WTC11 (cell line): ENCODE measurements around the gene TATDN2. TPM values are rescaled to one million over a fixed set of nuclear protein-coding genes. Genes with fewer than 3 reads are reported as not detected.

ENCODE experiments used
- ATAC-seq: fragments of 200-7000 bp; cut with Tn5 transposase; 2 replicates; pipeline ENCODE4 v1.10.0; 2021; ENCODE audit warnings: mild to moderate bottlenecking, moderate library complexity
- CTCF ChIA-PET: fragments of 300-600 bp; sonication (Branson Sonifier 250); formaldehyde crosslinking; loops from one replicate; lab custom pipeline; 2021; ENCODE audit warnings: antibody characterized with exemption; lab: Charles Lee
- POLR2A ChIA-PET: fragments of 350-600 bp; sonication (Branson Sonifier 250); formaldehyde crosslinking; loops from one replicate; lab custom pipeline; 2021; ENCODE audit warnings: antibody characterized with exemption; lab: Charles Lee
- DNase-seq: peaks from one replicate; pipeline ENCODE4 v3.0.0; 2021; ENCODE audit warnings: low spot score
- H3K27ac Mint-ChIP-seq: 2 replicates; pipeline ENCODE4 v1.8.0; 2021; ENCODE audit warnings: mixed read lengths
- H3K27me3 Mint-ChIP-seq: 2 replicates; pipeline ENCODE4 v1.8.0; 2021; ENCODE audit warnings: low read depth, mild to moderate bottlenecking, moderate library complexity, mixed read lengths
- H3K36me3 Mint-ChIP-seq: 2 replicates; pipeline ENCODE4 v1.8.0; 2021; ENCODE audit warnings: mixed read lengths
- H3K4me1 Mint-ChIP-seq: 2 replicates; pipeline ENCODE4 v1.8.0; 2022; ENCODE audit warnings: mixed read lengths
- H3K4me3 Mint-ChIP-seq: 2 replicates; pipeline ENCODE4 v1.8.0; 2021; ENCODE audit warnings: mild to moderate bottlenecking, moderate library complexity, mixed read lengths
- H3K9me3 Mint-ChIP-seq: 2 replicates; pipeline ENCODE4 v1.8.0; 2021; ENCODE audit warnings: mixed read lengths
- ATF1 ChIP-seq: sonication (generic); formaldehyde crosslinking; IDR thresholded peaks from 2 replicates; pipeline ENCODE4 v1.8.1; 2023; ENCODE audit warnings: mild to moderate bottlenecking, moderate library complexity, missing genetic modification reagents
- CREM ChIP-seq: sonication (generic); formaldehyde crosslinking; IDR thresholded peaks from 2 replicates; pipeline ENCODE4 v1.8.1; 2022; ENCODE audit warnings: mild to moderate bottlenecking, missing genetic modification reagents, moderate library complexity
- FOXK1 ChIP-seq: sonication (generic); formaldehyde crosslinking; IDR thresholded peaks from 2 replicates; pipeline ENCODE4 v1.8.0; 2022; ENCODE audit warnings: mild to moderate bottlenecking, moderate library complexity, missing genetic modification reagents
- FOXP1 ChIP-seq: sonication (generic); formaldehyde crosslinking; IDR thresholded peaks from 2 replicates; pipeline ENCODE4 v1.8.0; 2022; ENCODE audit warnings: missing genetic modification reagents, mild to moderate bottlenecking, moderate library complexity, borderline replicate concordance
- GTF2I ChIP-seq: fragments of 250-450 bp; sonication (Bioruptor Pico); conservative IDR thresholded peaks from 2 replicates; pipeline ENCODE4 v1.4.0; 2021; ENCODE audit warnings: mild to moderate bottlenecking
- JAZF1 ChIP-seq: fragments of 250-450 bp; sonication (Bioruptor Pico); IDR thresholded peaks from 2 replicates; pipeline ENCODE4 v1.9.0; 2021; ENCODE audit warnings: moderate library complexity, mild to moderate bottlenecking, inconsistent platforms
- MYBL2 ChIP-seq: sonication (generic); formaldehyde crosslinking; IDR thresholded peaks from 2 replicates; pipeline ENCODE4 v1.8.1; 2023; ENCODE audit warnings: mild to moderate bottlenecking, moderate library complexity, missing genetic modification reagents
- OVOL2 ChIP-seq: fragments of 250-450 bp; sonication (Bioruptor Pico); IDR thresholded peaks from 2 replicates; pipeline ENCODE4 v1.9.0; 2021; ENCODE audit warnings: mild to moderate bottlenecking, borderline replicate concordance
- PRRX2 ChIP-seq: fragments of 250-450 bp; sonication (Bioruptor Pico); IDR thresholded peaks from 2 replicates; pipeline ENCODE4 v1.8.0; 2021; ENCODE audit warnings: mild to moderate bottlenecking
- SMAD4 ChIP-seq: sonication (generic); formaldehyde crosslinking; IDR thresholded peaks from 2 replicates; pipeline ENCODE4 v1.8.0; 2022; ENCODE audit warnings: mild to moderate bottlenecking, missing genetic modification reagents
- TCF7 ChIP-seq: sonication (generic); formaldehyde crosslinking; IDR thresholded peaks from 2 replicates; pipeline ENCODE4 v1.8.0; 2022; ENCODE audit warnings: mild to moderate bottlenecking, low read depth, missing genetic modification reagents, moderate library complexity
- TP53 ChIP-seq: sonication (generic); formaldehyde crosslinking; IDR thresholded peaks from 2 replicates; pipeline ENCODE4 v1.8.1; 2023; ENCODE audit warnings: mild to moderate bottlenecking, missing genetic modification reagents
- ZNF232 ChIP-seq: sonication (generic); formaldehyde crosslinking; IDR thresholded peaks from 2 replicates; pipeline ENCODE4 v1.8.0; 2022; ENCODE audit warnings: mild to moderate bottlenecking, missing genetic modification reagents
- ZNF263 ChIP-seq: sonication (generic); formaldehyde crosslinking; IDR thresholded peaks from 2 replicates; pipeline ENCODE4 v1.8.1; 2022; ENCODE audit warnings: low read depth, mild to moderate bottlenecking, moderate library complexity, missing genetic modification reagents
- ZNF317 ChIP-seq: sonication (generic); formaldehyde crosslinking; IDR thresholded peaks from 2 replicates; pipeline ENCODE4 v1.8.1; 2023; ENCODE audit warnings: low read depth, mild to moderate bottlenecking, moderate library complexity, missing genetic modification reagents, borderline replicate concordance
- ZNF396 ChIP-seq: fragments of 250-450 bp; sonication (Bioruptor Pico); IDR thresholded peaks from 2 replicates; pipeline ENCODE4 v1.8.0; 2021; ENCODE audit warnings: mild to moderate bottlenecking, moderate library complexity, borderline replicate concordance
- total RNA-seq: library from RNA; stranded (reverse); gene quantifications from 3 replicates; pipeline ENCODE4 v1.2.3, GENCODE V29; 2021
- TF ChIP-seq, protein P1 (sequence below): fragments of 250-450 bp; sonication (Bioruptor Pico); IDR thresholded peaks from 2 replicates; pipeline ENCODE4 v1.8.0; 2021; ENCODE audit warnings: mild to moderate bottlenecking
- TF ChIP-seq, protein P2 (sequence below): sonication (generic); formaldehyde crosslinking; IDR thresholded peaks from 2 replicates; pipeline ENCODE4 v1.8.1; 2023; ENCODE audit warnings: mild to moderate bottlenecking, moderate library complexity, missing genetic modification reagents
- TF ChIP-seq, protein P3 (sequence below): fragments of 250-450 bp; sonication (Bioruptor Pico); IDR thresholded peaks from 2 replicates; pipeline ENCODE4 v1.9.0; 2021; ENCODE audit warnings: moderate library complexity, mild to moderate bottlenecking, inconsistent platforms, borderline replicate concordance
- TF ChIP-seq, protein P4 (sequence below): sonication (generic); formaldehyde crosslinking; IDR thresholded peaks from 2 replicates; pipeline ENCODE4 v1.8.1; 2022; ENCODE audit warnings: missing genetic modification reagents, borderline replicate concordance
- TF ChIP-seq, protein P5 (sequence below): sonication (generic); formaldehyde crosslinking; IDR thresholded peaks from 2 replicates; pipeline ENCODE4 v1.8.1; 2023; ENCODE audit warnings: mild to moderate bottlenecking, missing genetic modification reagents, moderate library complexity
- TF ChIP-seq, protein P6 (sequence below): fragments of 250-450 bp; sonication (Bioruptor Pico); IDR thresholded peaks from 2 replicates; pipeline ENCODE4 v1.9.0; 2021; ENCODE audit warnings: mild to moderate bottlenecking

TATDN2 gene
- total RNA-seq, 1 experiment from 2014 or later = 31.7 TPM

DNA sequence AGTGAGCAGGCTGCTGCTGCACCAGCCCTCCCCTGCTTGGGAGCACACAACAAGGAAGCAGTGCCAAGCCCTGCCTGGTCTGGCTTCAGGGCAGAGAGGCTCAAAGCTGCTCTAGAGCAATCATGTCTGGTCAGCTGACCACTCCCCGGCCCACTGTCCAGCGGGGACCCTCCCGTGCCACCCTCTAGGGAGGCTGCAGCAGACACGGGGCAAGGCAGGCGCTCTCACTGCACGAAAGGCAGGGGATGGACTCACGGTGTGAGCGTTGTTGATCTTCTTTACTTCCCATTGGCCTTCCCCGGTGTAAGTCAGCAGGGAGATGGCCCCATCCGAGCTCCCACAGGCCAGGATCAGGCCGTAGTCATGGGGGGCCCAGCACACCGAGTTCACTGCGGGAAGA, 63.5 kb downstream of the TATDN2 start:
- no peak for ATAC-seq
- no peak overlapping the region for H3K27ac Mint-ChIP-seq
- no peaks in the 10 kb centered on the region for H3K9me3 Mint-ChIP-seq
- H3K36me3 Mint-ChIP-seq = peaks cover 80% of the 10 kb centered on the region
- CTCF ChIA-PET = no interaction called here
- H3K4me3 Mint-ChIP-seq = no peak overlapping the region
- no peak for TF ChIP-seq PRRX2 (CRISPR knock-in tag)
- TF ChIP-seq TP53 (CRISPR knock-in tag) = no peak
- no peak for TF ChIP-seq ZNF263 (CRISPR knock-in tag)
- TF ChIP-seq ZNF317 (CRISPR knock-in tag) = no peak
- no peak for TF ChIP-seq MYBL2
- TF ChIP-seq, protein P1, sequence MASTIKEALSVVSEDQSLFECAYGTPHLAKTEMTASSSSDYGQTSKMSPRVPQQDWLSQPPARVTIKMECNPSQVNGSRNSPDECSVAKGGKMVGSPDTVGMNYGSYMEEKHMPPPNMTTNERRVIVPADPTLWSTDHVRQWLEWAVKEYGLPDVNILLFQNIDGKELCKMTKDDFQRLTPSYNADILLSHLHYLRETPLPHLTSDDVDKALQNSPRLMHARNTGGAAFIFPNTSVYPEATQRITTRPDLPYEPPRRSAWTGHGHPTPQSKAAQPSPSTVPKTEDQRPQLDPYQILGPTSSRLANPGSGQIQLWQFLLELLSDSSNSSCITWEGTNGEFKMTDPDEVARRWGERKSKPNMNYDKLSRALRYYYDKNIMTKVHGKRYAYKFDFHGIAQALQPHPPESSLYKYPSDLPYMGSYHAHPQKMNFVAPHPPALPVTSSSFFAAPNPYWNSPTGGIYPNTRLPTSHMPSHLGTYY (CRISPR knock-in tag) = no peak
- TF ChIP-seq, protein P2, sequence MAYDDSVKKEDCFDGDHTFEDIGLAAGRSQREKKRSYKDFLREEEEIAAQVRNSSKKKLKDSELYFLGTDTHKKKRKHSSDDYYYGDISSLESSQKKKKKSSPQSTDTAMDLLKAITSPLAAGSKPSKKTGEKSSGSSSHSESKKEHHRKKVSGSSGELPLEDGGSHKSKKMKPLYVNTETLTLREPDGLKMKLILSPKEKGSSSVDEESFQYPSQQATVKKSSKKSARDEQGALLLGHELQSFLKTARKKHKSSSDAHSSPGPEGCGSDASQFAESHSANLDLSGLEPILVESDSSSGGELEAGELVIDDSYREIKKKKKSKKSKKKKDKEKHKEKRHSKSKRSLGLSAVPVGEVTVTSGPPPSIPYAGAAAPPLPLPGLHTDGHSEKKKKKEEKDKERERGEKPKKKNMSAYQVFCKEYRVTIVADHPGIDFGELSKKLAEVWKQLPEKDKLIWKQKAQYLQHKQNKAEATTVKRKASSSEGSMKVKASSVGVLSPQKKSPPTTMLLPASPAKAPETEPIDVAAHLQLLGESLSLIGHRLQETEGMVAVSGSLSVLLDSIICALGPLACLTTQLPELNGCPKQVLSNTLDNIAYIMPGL (CRISPR knock-in tag) = no peak
- no peak for TF ChIP-seq ZNF396 (CRISPR knock-in tag)
- TF ChIP-seq, all 79 proteins: peak for 0
- Mint-ChIP-seq H3K27me3 (no peaks in the 10 kb centered on the region), H3K4me1 (no peaks in the 10 kb centered on the region)
- no peak for DNase-seq
- POLR2A ChIA-PET = no interaction called here

DNA sequence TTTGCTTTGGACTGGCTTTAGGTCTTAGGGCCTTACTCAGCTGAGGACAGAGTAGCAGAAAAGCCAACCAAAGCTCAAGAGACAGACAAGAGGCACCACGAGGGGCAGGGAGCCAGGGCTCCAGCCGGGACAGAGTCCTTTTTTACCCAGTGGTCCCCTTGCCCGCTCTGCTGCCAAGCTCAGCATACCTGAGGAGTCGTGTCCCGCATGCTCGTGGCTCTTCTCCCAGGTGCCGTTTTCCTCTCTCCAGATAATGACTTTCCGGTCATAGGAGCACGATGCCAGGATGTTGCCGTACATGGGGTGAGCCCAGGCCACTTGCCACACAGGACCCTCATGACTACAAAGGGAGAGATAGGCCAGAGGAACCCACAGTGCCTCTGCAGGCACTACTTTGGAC, 64.1 kb downstream of the TATDN2 start:
- no peak overlapping the region for H3K27ac Mint-ChIP-seq
- peaks cover 81% of the 10 kb centered on the region for H3K36me3 Mint-ChIP-seq
- H3K4me3 Mint-ChIP-seq = no peak overlapping the region
- H3K9me3 Mint-ChIP-seq = no peaks in the 10 kb centered on the region
- ATAC-seq (no peak), DNase-seq (no peak)
- H3K27me3 Mint-ChIP-seq = no peaks in the 10 kb centered on the region
- no peaks in the 10 kb centered on the region for H3K4me1 Mint-ChIP-seq
- TF ChIP-seq ZNF232 (no peak), TCF7 (no peak), JAZF1 (CRISPR knock-in tag) (no peak), FOXK1 (CRISPR knock-in tag) (no peak), GTF2I (CRISPR knock-in tag) (no peak), ATF1 (no peak), SMAD4 (CRISPR knock-in tag) (no peak), ZNF396 (CRISPR knock-in tag) (no peak), CREM (no peak), ZNF317 (CRISPR knock-in tag) (no peak), FOXP1 (CRISPR knock-in tag) (no peak), MYBL2 (no peak)
- TF ChIP-seq, protein P3, sequence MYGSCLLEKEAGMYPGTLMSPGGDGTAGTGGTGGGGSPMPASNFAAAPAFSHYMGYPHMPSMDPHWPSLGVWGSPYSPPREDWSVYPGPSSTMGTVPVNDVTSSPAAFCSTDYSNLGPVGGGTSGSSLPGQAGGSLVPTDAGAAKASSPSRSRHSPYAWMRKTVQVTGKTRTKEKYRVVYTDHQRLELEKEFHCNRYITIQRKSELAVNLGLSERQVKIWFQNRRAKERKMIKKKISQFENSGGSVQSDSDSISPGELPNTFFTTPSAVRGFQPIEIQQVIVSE (CRISPR knock-in tag) = no peak
- TF ChIP-seq, protein P4, sequence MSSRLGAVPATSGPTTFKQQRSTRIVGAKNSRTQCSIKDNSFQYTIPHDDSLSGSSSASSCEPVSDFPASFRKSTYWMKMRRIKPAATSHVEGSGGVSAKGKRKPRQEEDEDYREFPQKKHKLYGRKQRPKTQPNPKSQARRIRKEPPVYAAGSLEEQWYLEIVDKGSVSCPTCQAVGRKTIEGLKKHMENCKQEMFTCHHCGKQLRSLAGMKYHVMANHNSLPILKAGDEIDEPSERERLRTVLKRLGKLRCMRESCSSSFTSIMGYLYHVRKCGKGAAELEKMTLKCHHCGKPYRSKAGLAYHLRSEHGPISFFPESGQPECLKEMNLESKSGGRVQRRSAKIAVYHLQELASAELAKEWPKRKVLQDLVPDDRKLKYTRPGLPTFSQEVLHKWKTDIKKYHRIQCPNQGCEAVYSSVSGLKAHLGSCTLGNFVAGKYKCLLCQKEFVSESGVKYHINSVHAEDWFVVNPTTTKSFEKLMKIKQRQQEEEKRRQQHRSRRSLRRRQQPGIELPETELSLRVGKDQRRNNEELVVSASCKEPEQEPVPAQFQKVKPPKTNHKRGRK (CRISPR knock-in tag) = no peak
- CTCF ChIA-PET = no interaction called here
- POLR2A ChIA-PET = no interaction called here

DNA sequence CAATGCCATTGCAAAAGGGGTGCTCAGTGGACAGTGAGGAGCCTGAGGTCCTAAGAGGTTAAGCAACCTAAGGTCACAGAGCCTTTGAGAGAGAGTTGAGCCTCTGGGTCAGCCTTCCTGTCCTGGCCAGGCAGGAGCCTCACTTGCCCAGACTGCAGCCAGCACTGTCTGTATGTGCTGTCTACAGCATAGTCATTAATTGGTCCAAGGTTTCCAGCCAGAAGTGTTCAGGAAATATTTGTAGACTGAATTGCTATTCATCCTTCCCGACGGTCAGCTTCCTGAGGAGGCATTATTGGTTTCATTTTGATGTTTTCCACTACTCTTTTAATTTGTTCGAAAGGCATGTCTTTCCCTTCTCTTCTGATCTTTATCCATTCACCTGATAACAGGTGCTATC, 64.6 kb downstream of the TATDN2 start:
- ChIA-PET POLR2A (interaction anchor here (0.6 kb wide), 1 partner anchor 238 kb away, joined by 3 read pairs; no protein-coding TSS in a partner anchor), CTCF (no interaction called here)
- TF ChIP-seq MYBL2 (no peak), OVOL2 (CRISPR knock-in tag) (no peak)
- TF ChIP-seq, protein P5, sequence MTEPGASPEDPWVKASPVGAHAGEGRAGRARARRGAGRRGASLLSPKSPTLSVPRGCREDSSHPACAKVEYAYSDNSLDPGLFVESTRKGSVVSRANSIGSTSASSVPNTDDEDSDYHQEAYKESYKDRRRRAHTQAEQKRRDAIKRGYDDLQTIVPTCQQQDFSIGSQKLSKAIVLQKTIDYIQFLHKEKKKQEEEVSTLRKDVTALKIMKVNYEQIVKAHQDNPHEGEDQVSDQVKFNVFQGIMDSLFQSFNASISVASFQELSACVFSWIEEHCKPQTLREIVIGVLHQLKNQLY = no peak
- TF ChIP-seq, protein P6, sequence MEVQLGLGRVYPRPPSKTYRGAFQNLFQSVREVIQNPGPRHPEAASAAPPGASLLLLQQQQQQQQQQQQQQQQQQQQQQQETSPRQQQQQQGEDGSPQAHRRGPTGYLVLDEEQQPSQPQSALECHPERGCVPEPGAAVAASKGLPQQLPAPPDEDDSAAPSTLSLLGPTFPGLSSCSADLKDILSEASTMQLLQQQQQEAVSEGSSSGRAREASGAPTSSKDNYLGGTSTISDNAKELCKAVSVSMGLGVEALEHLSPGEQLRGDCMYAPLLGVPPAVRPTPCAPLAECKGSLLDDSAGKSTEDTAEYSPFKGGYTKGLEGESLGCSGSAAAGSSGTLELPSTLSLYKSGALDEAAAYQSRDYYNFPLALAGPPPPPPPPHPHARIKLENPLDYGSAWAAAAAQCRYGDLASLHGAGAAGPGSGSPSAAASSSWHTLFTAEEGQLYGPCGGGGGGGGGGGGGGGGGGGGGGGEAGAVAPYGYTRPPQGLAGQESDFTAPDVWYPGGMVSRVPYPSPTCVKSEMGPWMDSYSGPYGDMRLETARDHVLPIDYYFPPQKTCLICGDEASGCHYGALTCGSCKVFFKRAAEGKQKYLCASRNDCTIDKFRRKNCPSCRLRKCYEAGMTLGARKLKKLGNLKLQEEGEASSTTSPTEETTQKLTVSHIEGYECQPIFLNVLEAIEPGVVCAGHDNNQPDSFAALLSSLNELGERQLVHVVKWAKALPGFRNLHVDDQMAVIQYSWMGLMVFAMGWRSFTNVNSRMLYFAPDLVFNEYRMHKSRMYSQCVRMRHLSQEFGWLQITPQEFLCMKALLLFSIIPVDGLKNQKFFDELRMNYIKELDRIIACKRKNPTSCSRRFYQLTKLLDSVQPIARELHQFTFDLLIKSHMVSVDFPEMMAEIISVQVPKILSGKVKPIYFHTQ (CRISPR knock-in tag) = no peak
- H3K9me3 Mint-ChIP-seq = no peaks in the 10 kb centered on the region
- DNase-seq = no peak
- no peaks in the 10 kb centered on the region for H3K27me3 Mint-ChIP-seq
- H3K36me3 Mint-ChIP-seq = peaks cover 81% of the 10 kb centered on the region
- H3K4me1 Mint-ChIP-seq = no peaks in the 10 kb centered on the region
- ATAC-seq = no peak
- no peak overlapping the region for H3K27ac Mint-ChIP-seq
- no peak overlapping the region for H3K4me3 Mint-ChIP-seq
